Breast epithelium (tissue), 3 donors: ENCODE measurements around the gene ACMSD.

Experiments
- POLR2A ChIP-seq: fragments of 450-650 bp; IDR thresholded peaks from one replicate; pipeline ENCODE4 v1.6.1; 2016; ENCODE audit warnings: antibody characterized with exemption, mild to moderate bottlenecking, moderate library complexity
- POLR2AphosphoS5 ChIP-seq, 3 donors: sonication (generic); formaldehyde crosslinking; IDR thresholded peaks; one replicate each; pipeline ENCODE4 v1.6.1; 2017; ENCODE audit warnings: antibody characterized with exemption in 3 of 3
- TF ChIP-seq, protein P1 (sequence below), 3 donors: fragments of 450-650 bp; IDR thresholded peaks; one replicate each; pipeline ENCODE4 v1.5.1; 2016 to 2017; ENCODE audit warnings: antibody characterized with exemption in 3 of 3, mild to moderate bottlenecking in 3 of 3, moderate library complexity in 3 of 3

DNA sequence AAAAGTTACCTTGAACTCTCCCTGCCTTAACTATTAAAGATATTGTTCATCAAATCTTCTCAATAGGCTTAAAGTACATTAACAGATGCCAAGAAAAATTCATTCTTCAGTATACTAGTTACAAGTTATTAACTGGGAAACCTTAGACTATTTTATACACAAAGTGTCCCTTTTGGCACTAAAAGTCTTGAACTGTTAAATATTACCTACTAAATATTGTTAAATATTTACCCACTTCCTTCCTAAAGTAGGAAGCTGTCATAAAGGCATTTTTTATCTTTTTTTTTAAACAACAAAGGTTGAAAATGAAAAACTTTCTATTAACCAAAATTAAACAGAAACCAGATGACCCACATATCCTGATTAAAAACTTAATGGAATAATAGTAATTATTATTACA lies 60.8 kb downstream of the ACMSD start:
- TF ChIP-seq, protein P1, sequence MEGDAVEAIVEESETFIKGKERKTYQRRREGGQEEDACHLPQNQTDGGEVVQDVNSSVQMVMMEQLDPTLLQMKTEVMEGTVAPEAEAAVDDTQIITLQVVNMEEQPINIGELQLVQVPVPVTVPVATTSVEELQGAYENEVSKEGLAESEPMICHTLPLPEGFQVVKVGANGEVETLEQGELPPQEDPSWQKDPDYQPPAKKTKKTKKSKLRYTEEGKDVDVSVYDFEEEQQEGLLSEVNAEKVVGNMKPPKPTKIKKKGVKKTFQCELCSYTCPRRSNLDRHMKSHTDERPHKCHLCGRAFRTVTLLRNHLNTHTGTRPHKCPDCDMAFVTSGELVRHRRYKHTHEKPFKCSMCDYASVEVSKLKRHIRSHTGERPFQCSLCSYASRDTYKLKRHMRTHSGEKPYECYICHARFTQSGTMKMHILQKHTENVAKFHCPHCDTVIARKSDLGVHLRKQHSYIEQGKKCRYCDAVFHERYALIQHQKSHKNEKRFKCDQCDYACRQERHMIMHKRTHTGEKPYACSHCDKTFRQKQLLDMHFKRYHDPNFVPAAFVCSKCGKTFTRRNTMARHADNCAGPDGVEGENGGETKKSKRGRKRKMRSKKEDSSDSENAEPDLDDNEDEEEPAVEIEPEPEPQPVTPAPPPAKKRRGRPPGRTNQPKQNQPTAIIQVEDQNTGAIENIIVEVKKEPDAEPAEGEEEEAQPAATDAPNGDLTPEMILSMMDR (IDR thresholded peaks at IDR 0.05) = no peak
- TF ChIP-seq POLR2AphosphoS5 (IDR thresholded peaks at IDR 0.05) = no peak
- TF ChIP-seq POLR2A = no peak
